ENCODE data around the gene XYLT2.

Gene XYLT2

GRCh38 chr17:50347117-50347893, 1.4 kb downstream of the XYLT2 start:
- Histone ChIP-seq H3K27ac (peak overlapping the region in 16 of 21 experiments; percentile 67 to 89 (median 77)), H3K4me3 (peak overlapping the region; percentile 78 to 87 (median 82))

- no peak overlapping the region for H3K27ac ChIP-seq
- no peak overlapping the region for H3K4me3 ChIP-seq
These were observed 2.0 kb downstream of the XYLT2 start for GRCh38 chr17:50347894-50348291.

GRCh38 chr17:50348522-50349242, 2.8 kb downstream of the XYLT2 start:
- H3K27ac ChIP-seq: no peak overlapping the region
- H3K4me3 ChIP-seq: no peak overlapping the region

- Histone ChIP-seq H3K4me3 (no peak overlapping the region), H3K27ac (no peak overlapping the region)
These were observed 3.3 kb downstream of the XYLT2 start for GRCh38 chr17:50349243-50349600.

- no peak overlapping the region for H3K4me3 ChIP-seq
- no peak overlapping the region for H3K27ac ChIP-seq
These were observed 4.8 kb downstream of the XYLT2 start for GRCh38 chr17:50350733-50351132.

GRCh38 chr17:50352072-50352692, 6.3 kb downstream of the XYLT2 start:
- no peak overlapping the region for H3K4me3 ChIP-seq

GRCh38 chr17:50352693-50353599, 7.0 kb downstream of the XYLT2 start:
- no peak overlapping the region for H3K4me3 ChIP-seq
- H3K27ac ChIP-seq: no peak overlapping the region

More at GRCh38 chr17:50352072-50352692, 6.3 kb downstream of the XYLT2 start:
- H3K27ac ChIP-seq: no peak overlapping the region

GRCh38 chr17:50353600-50354195, 7.8 kb downstream of the XYLT2 start:
- Histone ChIP-seq H3K27ac (no peak overlapping the region), H3K4me3 (no peak overlapping the region)

GRCh38 chr17:50354198-50354597, 8.3 kb downstream of the XYLT2 start:
- H3K4me3 ChIP-seq: no peak overlapping the region
- no peak overlapping the region for H3K27ac ChIP-seq

- Histone ChIP-seq H3K4me3 (no peak overlapping the region), H3K27ac (no peak overlapping the region)
These were observed 8.8 kb downstream of the XYLT2 start for GRCh38 chr17:50354776-50355175.

- Histone ChIP-seq H3K4me3 (no peak overlapping the region), H3K27ac (no peak overlapping the region)
These were observed 9.4 kb downstream of the XYLT2 start for GRCh38 chr17:50355336-50355700.

- no peak overlapping the region for H3K27ac ChIP-seq
- H3K4me3 ChIP-seq: no peak overlapping the region
These were observed 9.9 kb downstream of the XYLT2 start for GRCh38 chr17:50355701-50356341.

- Histone ChIP-seq H3K27ac (no peak overlapping the region), H3K4me3 (no peak overlapping the region)
These were observed 10.5 kb downstream of the XYLT2 start for GRCh38 chr17:50356418-50356817.

- H3K27ac ChIP-seq: no peak overlapping the region
- no peak overlapping the region for H3K4me3 ChIP-seq
These were observed 11.1 kb downstream of the XYLT2 start for GRCh38 chr17:50356892-50357510.

GRCh38 chr17:50358177-50358576, 12.3 kb downstream of the XYLT2 start:
- Histone ChIP-seq H3K4me3 (no peak overlapping the region), H3K27ac (no peak overlapping the region)

- H3K4me3 ChIP-seq: no peak overlapping the region
- no peak overlapping the region for H3K27ac ChIP-seq
These were observed 13.2 kb downstream of the XYLT2 start for GRCh38 chr17:50359005-50359699.

- Histone ChIP-seq H3K4me3 (no peak overlapping the region), H3K27ac (no peak overlapping the region)
These were observed 14.1 kb downstream of the XYLT2 start for GRCh38 chr17:50359998-50360461.

All from skin epidermis (tissue), 12 donors.